GM23338 (cell line): ENCODE results near the gene DMD. TPM values are rescaled to one million over a fixed set of nuclear protein-coding genes. Genes with fewer than 3 reads are reported as not detected.

ENCODE experiments used
- ETS1 ChIP-seq: IDR thresholded peaks from 2 replicates; pipeline ENCODE4 v1.6.1; 2016; ENCODE audit warnings: antibody characterized with exemption
- EZH2 ChIP-seq: fragments of 200-600 bp; sonication (generic); IDR thresholded peaks from one replicate; pipeline ENCODE4 v1.8.0; 2017; ENCODE audit warnings: antibody characterized with exemption, mild to moderate bottlenecking, low read depth; ENCODE audit not compliant: unreplicated experiment
- POLR2AphosphoS5 ChIP-seq: IDR thresholded peaks from 2 replicates; pipeline ENCODE4 v1.6.1; 2016; ENCODE audit warnings: antibody characterized with exemption, low read depth
- REST ChIP-seq: IDR thresholded peaks from one replicate; pipeline ENCODE4 v1.6.1; 2018; ENCODE audit warnings: antibody characterized with exemption; ENCODE audit not compliant: unreplicated experiment
- STAT1 ChIP-seq: IDR thresholded peaks from one replicate; pipeline ENCODE4 v1.6.1; 2016; ENCODE audit warnings: antibody characterized with exemption; ENCODE audit not compliant: unreplicated experiment
- ZNF331 ChIP-seq: fragments of 250-450 bp; sonication (Bioruptor Pico); IDR thresholded peaks from 2 replicates; pipeline ENCODE4 v1.5.0; 2020; ENCODE audit warnings: low read depth, mild to moderate bottlenecking, moderate library complexity
- ZNF462 ChIP-seq: fragments of 250-450 bp; sonication (Bioruptor Pico); IDR thresholded peaks from 2 replicates; pipeline ENCODE4 v1.5.0; 2020; ENCODE audit warnings: mild to moderate bottlenecking, moderate library complexity
- polyA plus RNA-seq: library from polyadenylated mRNA; unstranded; fragments of >200 nt; fragmentation: Nextera tagmentation; extraction: Ambion mirVana; gene quantifications from 2 replicates; pipeline ENCODE4 v1.2.1, GENCODE V29; 2016
- total RNA-seq: library from RNA; depleted of rRNA; stranded (reverse); fragments of >200 nt; shearing (Covaris generic); gene quantifications from 2 replicates; pipeline ENCODE4 v1.2.3, GENCODE V29; 2014

Gene DMD
- total and polyA plus RNA-seq, 2 experiments from 2014 or later: 4.5 to 7.6 TPM

- TF ChIP-seq ZNF462 (CRISPR knock-in tag) (no peak), ETS1 (no peak), EZH2 (no peak), STAT1 (no peak), REST (no peak), POLR2AphosphoS5 (no peak), ZNF331 (CRISPR knock-in tag) (no peak)
Observed at GRCh38 chrX:31540313-31540712, 1671.0 kb downstream of the DMD start (continued).
